Measurements from ENCODE around the gene TMPRSS11A. TPM values are rescaled to one million over a fixed set of nuclear protein-coding genes. Genes with fewer than 3 reads are reported as not detected.

Gene TMPRSS11A
- total and polyA plus RNA-seq, 2 of the 13 experiments (the other 11 are each of a cell fraction or from before 2014, with no cell fraction given), result not detected

DNA sequence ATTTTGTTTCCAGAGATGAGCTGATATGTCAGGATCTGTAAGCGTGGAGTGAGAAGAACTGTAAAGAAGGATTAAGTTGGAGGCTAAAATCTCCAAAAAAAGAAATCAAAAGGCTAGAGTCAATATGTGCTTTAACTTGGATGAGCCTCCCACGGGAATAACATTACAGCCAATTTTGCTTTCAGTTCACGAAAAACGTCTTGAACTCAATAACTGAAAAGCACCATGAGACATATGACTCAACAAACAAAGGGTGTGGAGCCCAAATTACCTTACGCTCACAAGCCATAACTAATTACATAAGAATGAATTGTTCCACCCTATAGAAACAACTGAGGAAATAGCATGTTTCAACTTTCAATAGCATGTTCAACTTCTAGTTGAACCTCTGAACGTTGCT, 101.8 kb downstream of the TMPRSS11A start:
- Histone ChIP-seq H3K27me3 (ENCODE audit: control insufficient read depth in 1 of 2, insufficient read depth in 2 of 2, low read length in 2 of 2) (no peaks in the 10 kb centered on the region), H3K9ac (ENCODE audit: insufficient read depth, low read depth, low read length) (no peak overlapping the region), H2AFZ (ENCODE audit: low read length) (no peak overlapping the region), H3K27ac (ENCODE audit: extremely low read length, insufficient read depth, low read length) (no peak overlapping the region), H3K4me1 (ENCODE audit: insufficient read depth, low read length) (no peaks in the 10 kb centered on the region), H3K9me3 (ENCODE audit: low read length) (no peaks in the 10 kb centered on the region), H4K20me1 (ENCODE audit: insufficient read depth, low read length) (no peaks in the 10 kb centered on the region), H3K36me3 (replicated peaks in 1 of 2; ENCODE audit: control insufficient read depth in 1 of 2, insufficient read depth in 2 of 2, low read length in 2 of 2) (no peaks in the 10 kb centered on the region), H3K4me3 (replicated peaks in 1 of 3; ENCODE audit: insufficient read depth in 1 of 3, low read depth in 2 of 3, low read length in 3 of 3) (no peak overlapping the region), H3K4me2 (ENCODE audit: low read depth, low read length) (no peak overlapping the region), H3K79me2 (ENCODE audit: insufficient read depth, low read length) (no peaks in the 10 kb centered on the region)
- intact Hi-C loops (cut with micrococcal nuclease; ENCODE audit: unreplicated experiment), result no loop called here
- no TSS peak for BruUV-seq (replicated peaks)
- CTCF ChIA-PET (ENCODE audit: low intra/inter-chr PET ratio, low total read pairs), result no interaction called here
- WGBS (ENCODE audit: low lambda C conversion rate), result 28% methylated on average over 6 of the region's 6 CpGs
- FAIRE-seq (no peak), ATAC-seq (no peak), DNase-seq (ENCODE audit: low spot score) (no peak)
- POLR2A ChIA-PET, result no interaction called here
- in situ Hi-C loops (cut with HindIII; ENCODE audit: extremely low pct_ligation_motif_present, low pct_unique_long_range_greater_than_20kb), result no loop called here
- TF ChIP-seq, protein P1, sequence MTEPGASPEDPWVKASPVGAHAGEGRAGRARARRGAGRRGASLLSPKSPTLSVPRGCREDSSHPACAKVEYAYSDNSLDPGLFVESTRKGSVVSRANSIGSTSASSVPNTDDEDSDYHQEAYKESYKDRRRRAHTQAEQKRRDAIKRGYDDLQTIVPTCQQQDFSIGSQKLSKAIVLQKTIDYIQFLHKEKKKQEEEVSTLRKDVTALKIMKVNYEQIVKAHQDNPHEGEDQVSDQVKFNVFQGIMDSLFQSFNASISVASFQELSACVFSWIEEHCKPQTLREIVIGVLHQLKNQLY (CRISPR knock-in tag; IDR thresholded peaks at IDR 0.05), result no peak
- no peak for TF ChIP-seq GTF2F1 (IDR thresholded peaks at IDR 0.05; ENCODE audit: low read length)
- TF ChIP-seq, protein P2, sequence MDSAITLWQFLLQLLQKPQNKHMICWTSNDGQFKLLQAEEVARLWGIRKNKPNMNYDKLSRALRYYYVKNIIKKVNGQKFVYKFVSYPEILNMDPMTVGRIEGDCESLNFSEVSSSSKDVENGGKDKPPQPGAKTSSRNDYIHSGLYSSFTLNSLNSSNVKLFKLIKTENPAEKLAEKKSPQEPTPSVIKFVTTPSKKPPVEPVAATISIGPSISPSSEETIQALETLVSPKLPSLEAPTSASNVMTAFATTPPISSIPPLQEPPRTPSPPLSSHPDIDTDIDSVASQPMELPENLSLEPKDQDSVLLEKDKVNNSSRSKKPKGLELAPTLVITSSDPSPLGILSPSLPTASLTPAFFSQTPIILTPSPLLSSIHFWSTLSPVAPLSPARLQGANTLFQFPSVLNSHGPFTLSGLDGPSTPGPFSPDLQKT (CRISPR knock-in tag; IDR thresholded peaks at IDR 0.05; ENCODE audit: borderline replicate concordance), result no peak
- no peak for TF ChIP-seq MED1 (CRISPR knock-in tag; IDR thresholded peaks at IDR 0.05)
- TF ChIP-seq, protein P3, sequence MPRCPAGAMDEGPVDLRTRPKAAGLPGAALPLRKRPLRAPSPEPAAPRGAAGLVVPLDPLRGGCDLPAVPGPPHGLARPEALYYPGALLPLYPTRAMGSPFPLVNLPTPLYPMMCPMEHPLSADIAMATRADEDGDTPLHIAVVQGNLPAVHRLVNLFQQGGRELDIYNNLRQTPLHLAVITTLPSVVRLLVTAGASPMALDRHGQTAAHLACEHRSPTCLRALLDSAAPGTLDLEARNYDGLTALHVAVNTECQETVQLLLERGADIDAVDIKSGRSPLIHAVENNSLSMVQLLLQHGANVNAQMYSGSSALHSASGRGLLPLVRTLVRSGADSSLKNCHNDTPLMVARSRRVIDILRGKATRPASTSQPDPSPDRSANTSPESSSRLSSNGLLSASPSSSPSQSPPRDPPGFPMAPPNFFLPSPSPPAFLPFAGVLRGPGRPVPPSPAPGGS (CRISPR knock-in tag; IDR thresholded peaks at IDR 0.05), result no peak
- TF ChIP-seq ARID2 (CRISPR knock-in tag; IDR thresholded peaks at IDR 0.05; ENCODE audit: borderline replicate concordance), result no peak
- TF ChIP-seq, protein P4, sequence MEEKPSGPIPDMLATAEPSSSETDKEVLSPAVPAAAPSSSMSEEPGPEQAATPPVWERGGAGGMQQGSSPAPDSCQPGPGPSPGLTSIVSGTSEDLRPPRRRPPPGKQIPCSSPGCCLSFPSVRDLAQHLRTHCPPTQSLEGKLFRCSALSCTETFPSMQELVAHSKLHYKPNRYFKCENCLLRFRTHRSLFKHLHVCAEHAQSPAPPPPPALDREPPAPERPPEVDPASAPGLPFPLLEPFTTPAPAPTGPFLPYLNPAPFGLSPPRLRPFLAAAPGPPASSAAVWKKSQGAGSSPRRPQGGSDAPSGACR (CRISPR knock-in tag; IDR thresholded peaks at IDR 0.05), result no peak
- TF ChIP-seq, protein P5, sequence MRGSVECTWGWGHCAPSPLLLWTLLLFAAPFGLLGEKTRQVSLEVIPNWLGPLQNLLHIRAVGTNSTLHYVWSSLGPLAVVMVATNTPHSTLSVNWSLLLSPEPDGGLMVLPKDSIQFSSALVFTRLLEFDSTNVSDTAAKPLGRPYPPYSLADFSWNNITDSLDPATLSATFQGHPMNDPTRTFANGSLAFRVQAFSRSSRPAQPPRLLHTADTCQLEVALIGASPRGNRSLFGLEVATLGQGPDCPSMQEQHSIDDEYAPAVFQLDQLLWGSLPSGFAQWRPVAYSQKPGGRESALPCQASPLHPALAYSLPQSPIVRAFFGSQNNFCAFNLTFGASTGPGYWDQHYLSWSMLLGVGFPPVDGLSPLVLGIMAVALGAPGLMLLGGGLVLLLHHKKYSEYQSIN (CRISPR knock-in tag; IDR thresholded peaks at IDR 0.05; ENCODE audit: borderline replicate concordance), result no peak
- no peak for TF ChIP-seq ESRRA (CRISPR knock-in tag; IDR thresholded peaks at IDR 0.05; ENCODE audit: low read depth)
- TF ChIP-seq ZNF589 (CRISPR knock-in tag; conservative IDR thresholded peaks at IDR 0.05), result no peak
- no peak for TF ChIP-seq ZNF343 (CRISPR knock-in tag; IDR thresholded peaks at IDR 0.05)
- TF ChIP-seq, protein P6, sequence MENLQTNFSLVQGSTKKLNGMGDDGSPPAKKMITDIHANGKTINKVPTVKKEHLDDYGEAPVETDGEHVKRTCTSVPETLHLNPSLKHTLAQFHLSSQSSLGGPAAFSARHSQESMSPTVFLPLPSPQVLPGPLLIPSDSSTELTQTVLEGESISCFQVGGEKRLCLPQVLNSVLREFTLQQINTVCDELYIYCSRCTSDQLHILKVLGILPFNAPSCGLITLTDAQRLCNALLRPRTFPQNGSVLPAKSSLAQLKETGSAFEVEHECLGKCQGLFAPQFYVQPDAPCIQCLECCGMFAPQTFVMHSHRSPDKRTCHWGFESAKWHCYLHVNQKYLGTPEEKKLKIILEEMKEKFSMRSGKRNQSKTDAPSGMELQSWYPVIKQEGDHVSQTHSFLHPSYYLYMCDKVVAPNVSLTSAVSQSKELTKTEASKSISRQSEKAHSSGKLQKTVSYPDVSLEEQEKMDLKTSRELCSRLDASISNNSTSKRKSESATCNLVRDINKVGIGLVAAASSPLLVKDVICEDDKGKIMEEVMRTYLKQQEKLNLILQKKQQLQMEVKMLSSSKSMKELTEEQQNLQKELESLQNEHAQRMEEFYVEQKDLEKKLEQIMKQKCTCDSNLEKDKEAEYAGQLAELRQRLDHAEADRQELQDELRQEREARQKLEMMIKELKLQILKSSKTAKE (CRISPR knock-in tag; IDR thresholded peaks at IDR 0.05; ENCODE audit: borderline replicate concordance), result no peak
- TF ChIP-seq, protein P7, sequence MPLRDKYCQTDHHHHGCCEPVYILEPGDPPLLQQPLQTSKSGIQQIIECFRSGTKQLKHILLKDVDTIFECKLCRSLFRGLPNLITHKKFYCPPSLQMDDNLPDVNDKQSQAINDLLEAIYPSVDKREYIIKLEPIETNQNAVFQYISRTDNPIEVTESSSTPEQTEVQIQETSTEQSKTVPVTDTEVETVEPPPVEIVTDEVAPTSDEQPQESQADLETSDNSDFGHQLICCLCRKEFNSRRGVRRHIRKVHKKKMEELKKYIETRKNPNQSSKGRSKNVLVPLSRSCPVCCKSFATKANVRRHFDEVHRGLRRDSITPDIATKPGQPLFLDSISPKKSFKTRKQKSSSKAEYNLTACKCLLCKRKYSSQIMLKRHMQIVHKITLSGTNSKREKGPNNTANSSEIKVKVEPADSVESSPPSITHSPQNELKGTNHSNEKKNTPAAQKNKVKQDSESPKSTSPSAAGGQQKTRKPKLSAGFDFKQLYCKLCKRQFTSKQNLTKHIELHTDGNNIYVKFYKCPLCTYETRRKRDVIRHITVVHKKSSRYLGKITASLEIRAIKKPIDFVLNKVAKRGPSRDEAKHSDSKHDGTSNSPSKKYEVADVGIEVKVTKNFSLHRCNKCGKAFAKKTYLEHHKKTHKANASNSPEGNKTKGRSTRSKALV (CRISPR knock-in tag; IDR thresholded peaks at IDR 0.05), result no peak
- TF ChIP-seq ZSCAN9 (CRISPR knock-in tag; IDR thresholded peaks at IDR 0.05; ENCODE audit: borderline replicate concordance), result no peak
- no peak for TF ChIP-seq CREM (IDR thresholded peaks at IDR 0.05)
- no peak for TF ChIP-seq CREM (CRISPR knock-in tag; IDR thresholded peaks at IDR 0.05)

Measured in HepG2 (cell line).